Activated naive CD4-positive, alpha-beta T cell treated with Interleukin-2 at 50 U/mL for 16 hours (primary cell): ENCODE results near the gene ADAM15.

ENCODE experiments used
- DNase-seq: peaks from one replicate; pipeline ENCODE4 v3.0.0-alpha.2; 2020

Gene ADAM15

DNA sequence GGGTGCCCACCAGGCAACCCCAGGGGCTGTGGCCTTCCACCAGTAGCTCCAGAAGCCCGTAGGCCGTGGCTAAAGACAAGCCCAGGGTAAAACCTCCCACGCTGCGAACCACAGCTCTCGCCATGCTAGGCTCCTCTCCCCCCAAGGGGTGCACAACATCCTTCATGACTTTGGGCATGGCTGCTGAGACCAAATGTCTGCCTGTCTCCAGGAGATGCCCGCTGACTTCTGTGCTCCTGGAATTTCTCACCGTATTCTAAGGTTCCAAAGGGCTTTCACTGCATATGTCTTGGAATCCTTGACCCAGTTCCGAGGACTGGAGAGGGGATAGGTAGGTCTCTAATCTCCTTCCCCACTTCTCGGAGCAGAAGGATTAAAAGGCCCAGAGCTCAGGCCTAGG is 17.6 kb upstream of the ADAM15 start, which contains the start of the genes DCST1 and DCST2:
Gene DCST1 (plus strand): TSS at position 301 of the 400 bp plus-strand sequence. CDS start 213 bp downstream, outside the sequence.
Gene DCST2 (minus strand): TSS at position 258 of the 400 bp plus-strand sequence. CDS start 80 bp downstream, at position 178.
- DNase-seq, result no peak

- no peak for DNase-seq
Measured at GRCh38 chr1:155034318-155035208, 16.6 kb upstream of the ADAM15 start.

- DNase-seq, result no peak
Measured at GRCh38 chr1:155035936-155036335, 15.2 kb upstream of the ADAM15 start.

DNA sequence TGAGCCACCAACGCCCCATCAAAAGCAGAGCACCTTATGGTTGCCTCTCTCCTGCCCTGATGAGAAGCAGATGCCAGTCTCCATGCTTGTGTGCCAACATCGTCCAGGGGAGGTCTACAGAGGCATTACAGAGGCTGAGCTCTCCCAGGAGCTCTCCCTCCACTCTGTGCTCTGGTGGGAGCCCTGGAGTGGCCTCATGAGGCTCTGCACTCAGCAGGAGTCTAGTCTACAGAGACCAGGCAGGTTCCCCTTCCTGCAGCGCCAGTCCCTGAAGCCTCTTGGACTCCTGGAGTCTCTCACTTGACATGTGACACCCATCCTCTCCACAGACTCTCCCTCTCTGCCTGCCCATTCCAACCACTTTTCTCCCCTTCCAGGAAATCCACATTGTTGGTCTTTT is 14.1 kb upstream of the ADAM15 start:
- no peak for DNase-seq

DNA sequence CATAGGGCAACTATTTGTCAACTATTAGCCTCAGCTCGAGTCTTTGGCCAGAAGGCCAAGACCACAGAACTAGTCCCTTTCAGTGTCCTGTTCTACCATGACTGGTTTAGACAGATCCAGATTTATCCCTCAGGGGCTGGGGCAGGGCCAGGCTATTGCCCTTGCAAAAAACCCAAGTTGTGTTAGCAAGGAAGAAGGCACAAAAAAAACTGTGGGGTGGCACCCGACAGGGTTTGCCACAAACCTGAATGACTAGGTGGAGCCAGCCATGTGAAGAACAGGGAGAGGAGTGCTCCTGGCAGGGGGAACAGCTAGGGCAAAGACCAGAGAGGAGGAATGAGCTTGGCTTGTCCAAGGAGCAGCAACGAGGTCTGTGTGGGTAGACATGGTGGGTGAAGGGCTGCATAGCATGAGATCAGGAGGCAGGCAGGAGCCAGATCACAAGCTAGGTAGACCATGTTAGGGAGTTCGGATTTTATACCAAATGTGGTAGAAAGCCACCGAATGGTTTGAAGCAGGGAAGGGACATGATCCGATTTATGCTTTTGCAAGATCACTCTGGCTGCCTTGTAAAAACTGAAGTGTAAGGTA is 13.2 kb upstream of the ADAM15 start:
- DNase-seq, result no peak

GRCh38 chr1:155038602-155039307 is 12.4 kb upstream of the ADAM15 start:
- no peak for DNase-seq

DNA sequence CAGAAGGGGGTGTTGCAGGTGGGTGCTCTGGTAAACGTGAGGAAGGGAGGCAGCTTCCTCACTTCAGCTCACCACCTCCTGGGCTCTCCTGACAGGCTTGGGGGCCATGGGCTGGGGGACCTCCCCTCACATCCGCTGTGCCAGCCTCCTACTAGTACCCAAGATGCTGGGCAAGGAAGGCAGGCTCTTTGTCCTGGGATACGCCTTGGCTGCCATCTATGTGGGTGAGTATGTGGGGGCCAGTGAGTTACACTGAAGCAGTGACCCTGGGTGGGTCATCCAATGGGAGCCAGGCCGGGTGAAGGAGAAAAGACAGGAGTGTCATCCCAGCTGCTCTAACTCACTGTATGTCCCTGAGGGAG is 11.8 kb upstream of the ADAM15 start:
- no peak for DNase-seq

GRCh38 chr1:155040358-155041093 is 10.6 kb upstream of the ADAM15 start:
- no peak for DNase-seq

GRCh38 chr1:155042789-155043188 is 8.3 kb upstream of the ADAM15 start:
- DNase-seq, result no peak

DNA sequence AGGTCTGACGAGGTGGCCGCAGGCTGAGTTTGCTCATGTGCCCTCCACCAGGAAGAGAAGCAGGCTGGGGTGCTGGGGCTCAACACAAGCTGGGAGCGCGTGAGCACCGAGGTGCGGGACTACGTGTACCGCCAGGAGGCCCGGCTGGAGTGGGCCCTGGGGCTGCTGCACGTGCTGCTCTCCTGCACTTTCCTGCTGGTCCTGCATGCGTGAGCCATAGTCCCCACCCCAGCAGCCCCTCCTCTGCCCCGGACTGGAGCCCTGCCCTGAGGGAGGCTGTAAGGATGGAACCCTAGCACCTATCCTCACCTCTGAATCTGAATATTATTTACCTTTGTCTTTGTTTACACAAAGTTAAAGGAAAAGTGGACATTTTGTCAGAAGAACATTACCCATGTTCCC is 7.8 kb upstream of the ADAM15 start:
- DNase-seq, result no peak

- no peak for DNase-seq
Measured at GRCh38 chr1:155043793-155044192, 7.3 kb upstream of the ADAM15 start.

GRCh38 chr1:155044365-155044764 is 6.8 kb upstream of the ADAM15 start:
- DNase-seq, result no peak

- peak; percentile 64 for DNase-seq
Measured at GRCh38 chr1:155044812-155045657, 6.1 kb upstream of the ADAM15 start.

DNA sequence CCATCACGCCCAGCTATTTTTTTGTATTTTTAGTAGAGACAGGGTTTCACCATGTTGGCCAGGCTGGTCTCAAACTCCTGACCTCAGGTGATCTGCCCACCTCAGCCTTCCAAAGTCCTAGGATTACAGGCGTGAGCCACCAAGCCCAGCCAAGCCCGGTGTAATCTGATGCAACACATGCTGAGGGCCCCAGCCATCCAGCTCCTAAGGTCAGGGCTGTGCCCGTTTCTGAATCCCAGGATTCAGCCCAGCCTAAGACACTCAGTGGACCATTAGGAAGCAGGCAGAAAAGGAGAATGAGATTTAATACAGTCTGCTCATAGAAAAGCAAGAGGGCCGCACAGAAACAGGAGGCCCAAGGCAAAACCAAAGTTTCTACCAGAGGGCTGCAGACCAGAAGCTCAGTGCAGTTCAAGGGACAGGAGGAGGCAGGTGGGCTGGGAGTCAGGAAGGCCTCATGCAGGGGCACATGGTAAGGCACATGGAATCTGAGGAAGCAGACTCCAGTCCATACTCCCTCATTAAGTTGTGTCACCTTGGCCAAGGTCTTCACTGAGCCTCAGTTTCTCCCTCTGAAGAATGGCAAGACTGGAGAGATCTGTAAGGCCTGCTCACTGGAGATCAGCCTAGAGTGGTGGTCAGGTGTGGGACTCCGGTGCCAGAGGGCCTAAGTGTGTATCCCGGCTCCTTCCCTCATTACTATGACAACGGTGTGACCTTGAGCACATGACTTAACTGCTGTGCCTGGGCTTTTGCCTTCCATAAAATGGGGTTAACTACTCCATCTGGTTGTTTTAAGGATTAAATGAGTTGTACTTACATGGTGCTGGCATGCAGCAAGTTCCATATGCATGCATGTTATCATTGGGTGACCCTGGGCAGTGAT is 2.4 kb upstream of the ADAM15 start:
- no peak for DNase-seq

DNA sequence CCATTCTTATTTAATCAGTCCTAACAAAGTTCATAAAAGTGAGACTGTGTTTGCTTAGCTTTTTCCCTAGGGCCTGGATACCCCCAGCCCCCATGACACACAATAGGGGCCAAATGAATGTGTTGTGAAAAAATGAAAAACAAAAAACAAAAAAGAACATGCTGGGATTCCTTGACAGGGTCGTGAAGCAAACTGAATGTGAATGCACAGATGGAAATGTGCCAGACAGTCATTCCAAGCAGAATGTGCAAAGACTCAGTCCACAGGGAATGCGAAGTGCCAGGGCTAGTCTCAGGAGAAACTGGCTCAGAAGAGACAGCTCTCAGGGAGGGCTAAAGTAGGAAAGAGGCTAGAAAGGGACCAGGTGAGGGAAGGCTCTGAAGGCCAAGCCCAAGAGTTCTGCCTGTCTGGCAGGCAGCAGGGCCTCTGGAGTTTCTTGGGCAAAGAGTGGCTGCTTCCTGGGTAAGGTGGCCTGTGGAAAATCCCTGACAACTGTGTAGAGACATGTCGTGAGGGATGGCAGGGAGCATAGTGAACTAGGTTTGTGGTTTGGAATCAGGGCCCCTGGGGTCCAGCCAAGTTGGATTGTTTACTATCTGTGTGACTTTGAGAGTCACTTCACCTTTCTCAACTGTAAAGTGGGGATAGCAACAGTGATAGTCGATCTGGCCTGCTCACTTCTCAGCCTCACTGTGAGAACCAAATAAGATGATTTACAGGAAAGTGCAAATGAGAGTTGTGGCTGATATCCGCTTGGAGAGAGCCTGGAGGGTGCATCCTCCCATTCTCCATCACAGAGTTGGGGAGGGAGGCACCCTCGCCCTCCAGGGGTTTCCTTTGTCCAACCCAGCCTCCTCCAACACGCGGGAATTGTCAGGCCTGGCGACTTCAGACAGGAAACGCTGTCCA is 1.2 kb upstream of the ADAM15 start:
- DNase-seq, result no peak

DNA sequence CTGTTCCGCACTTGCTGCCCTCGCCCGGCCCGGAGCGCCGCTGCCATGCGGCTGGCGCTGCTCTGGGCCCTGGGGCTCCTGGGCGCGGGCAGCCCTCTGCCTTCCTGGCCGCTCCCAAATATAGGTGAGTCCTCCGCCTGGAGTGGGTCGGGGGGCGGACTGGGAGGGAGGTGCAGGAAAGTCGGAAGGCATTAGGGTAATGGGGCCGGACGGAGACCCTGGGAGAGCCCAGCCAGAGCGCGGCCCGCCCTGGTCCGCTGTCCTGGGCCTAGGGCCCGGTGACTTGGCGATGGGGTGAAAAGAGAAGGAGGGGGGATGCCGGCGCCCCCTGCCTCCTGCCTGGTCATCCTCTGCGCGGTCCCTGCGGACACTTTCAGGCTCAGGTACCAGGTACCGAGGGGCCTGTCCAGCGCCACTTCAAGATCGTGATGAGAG is 243 bp downstream of the ADAM15 start:
- no peak for DNase-seq

DNA sequence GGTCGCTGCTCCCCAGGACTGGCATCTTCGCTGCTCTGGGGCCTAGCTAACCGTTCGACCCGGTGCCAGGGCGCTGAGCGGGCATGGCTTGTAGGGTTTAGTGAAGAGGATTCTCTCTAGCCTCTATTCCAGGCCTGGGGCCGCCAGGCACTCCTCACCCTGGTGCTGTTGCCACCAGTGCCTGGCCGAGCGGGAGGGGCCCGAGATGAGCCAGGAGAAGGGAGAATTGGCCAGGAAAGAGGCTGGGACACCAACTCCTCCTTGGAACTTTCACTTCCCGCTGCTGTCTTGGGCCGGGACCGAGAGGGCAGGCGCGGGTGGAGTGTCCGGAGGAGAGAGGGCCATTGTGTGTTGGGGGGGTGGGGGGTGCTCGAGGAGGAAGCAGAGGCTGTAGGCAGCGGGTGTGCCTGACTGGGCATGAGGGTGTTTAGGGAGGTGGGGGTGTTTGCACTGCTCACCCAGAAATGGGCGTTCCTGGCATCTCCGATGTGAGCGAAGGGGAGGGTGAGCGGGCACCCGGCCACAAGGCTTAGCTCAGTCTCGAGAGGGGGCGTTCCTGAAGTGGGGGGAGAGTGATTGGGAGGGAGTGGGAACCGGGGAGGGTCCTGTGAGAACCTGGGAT is 772 bp downstream of the ADAM15 start:
- peak; percentile 55 for DNase-seq

- DNase-seq, result peak; percentile 21
Measured at GRCh38 chr1:155052439-155053395, 1.6 kb downstream of the ADAM15 start.
